ENCODE measurements around the gene TMEFF1.

TMEFF1 gene

GRCh38 chr9:100554935-100555401, 82.0 kb downstream of the TMEFF1 start:
- Histone ChIP-seq H3K9me3 (ENCODE audit: control insufficient read depth, insufficient read depth, low read length) (no peaks in the 10 kb centered on the region), H3K4me1 (ENCODE audit: insufficient read depth, low read length) (no peaks in the 10 kb centered on the region), H3K36me3 (ENCODE audit: insufficient read depth, low read length) (peaks cover 5% of the 10 kb centered on the region), H3K9ac (ENCODE audit: low read depth, low read length) (no peak overlapping the region)

GRCh38 chr9:100555471-100555870, 82.5 kb downstream of the TMEFF1 start:
- Histone ChIP-seq H3K4me1 (ENCODE audit: insufficient read depth, low read length) (no peaks in the 10 kb centered on the region), H3K36me3 (ENCODE audit: insufficient read depth, low read length) (peaks cover 5% of the 10 kb centered on the region), H3K9ac (ENCODE audit: low read depth, low read length) (no peak overlapping the region), H3K9me3 (ENCODE audit: control insufficient read depth, insufficient read depth, low read length) (no peaks in the 10 kb centered on the region)

- H3K9me3 ChIP-seq (ENCODE audit: control insufficient read depth, insufficient read depth, low read length) = no peaks in the 10 kb centered on the region
- no peak overlapping the region for H3K9ac ChIP-seq (ENCODE audit: low read depth, low read length)
- no peaks in the 10 kb centered on the region for H3K4me1 ChIP-seq (ENCODE audit: insufficient read depth, low read length)
- peaks cover 5% of the 10 kb centered on the region for H3K36me3 ChIP-seq (ENCODE audit: insufficient read depth, low read length)
Observed at GRCh38 chr9:100557053-100557452, 84.1 kb downstream of the TMEFF1 start.

- Histone ChIP-seq H3K4me1 (ENCODE audit: insufficient read depth, low read length) (no peaks in the 10 kb centered on the region), H3K9ac (ENCODE audit: low read depth, low read length) (no peak overlapping the region), H3K36me3 (ENCODE audit: insufficient read depth, low read length) (peaks cover 5% of the 10 kb centered on the region), H3K9me3 (ENCODE audit: control insufficient read depth, insufficient read depth, low read length) (no peaks in the 10 kb centered on the region)
Observed at GRCh38 chr9:100561256-100561655, 88.3 kb downstream of the TMEFF1 start.

- Histone ChIP-seq H3K36me3 (ENCODE audit: insufficient read depth, low read length) (peaks cover 4% of the 10 kb centered on the region; the same call in 1 of the 2 replicates), H3K4me1 (ENCODE audit: insufficient read depth, low read length) (no peaks in the 10 kb centered on the region), H3K9ac (ENCODE audit: low read depth, low read length) (no peak overlapping the region), H3K9me3 (ENCODE audit: control insufficient read depth, insufficient read depth, low read length) (no peaks in the 10 kb centered on the region)
Observed at GRCh38 chr9:100567856-100568255, 94.9 kb downstream of the TMEFF1 start.

- H3K36me3 ChIP-seq (ENCODE audit: insufficient read depth, low read length) = peaks cover 5% of the 10 kb centered on the region; the same call in 1 of the 2 replicates
- no peaks in the 10 kb centered on the region for H3K4me1 ChIP-seq (ENCODE audit: insufficient read depth, low read length)
- H3K9ac ChIP-seq (ENCODE audit: low read depth, low read length) = no peak overlapping the region
- H3K9me3 ChIP-seq (ENCODE audit: control insufficient read depth, insufficient read depth, low read length) = no peaks in the 10 kb centered on the region
Observed at GRCh38 chr9:100573655-100574260, 100.8 kb downstream of the TMEFF1 start.

GRCh38 chr9:100575006-100575405, 102.1 kb downstream of the TMEFF1 start:
- no peaks in the 10 kb centered on the region for H3K4me1 ChIP-seq (ENCODE audit: insufficient read depth, low read length)
- H3K9me3 ChIP-seq (ENCODE audit: control insufficient read depth, insufficient read depth, low read length) = no peaks in the 10 kb centered on the region
- H3K9ac ChIP-seq (ENCODE audit: low read depth, low read length) = no peak overlapping the region
- H3K36me3 ChIP-seq (ENCODE audit: insufficient read depth, low read length) = peaks cover 5% of the 10 kb centered on the region; the same call in 1 of the 2 replicates

GRCh38 chr9:100575765-100576386, 102.9 kb downstream of the TMEFF1 start:
- Histone ChIP-seq H3K9me3 (ENCODE audit: control insufficient read depth, insufficient read depth, low read length) (no peaks in the 10 kb centered on the region), H3K9ac (ENCODE audit: low read depth, low read length) (no peak overlapping the region), H3K36me3 (ENCODE audit: insufficient read depth, low read length) (peaks cover 5% of the 10 kb centered on the region; the same call in 1 of the 2 replicates), H3K4me1 (ENCODE audit: insufficient read depth, low read length) (no peaks in the 10 kb centered on the region)

- no peak within 1 kb of the TSS for H3K9ac ChIP-seq (ENCODE audit: low read depth, low read length)
- H3K36me3 ChIP-seq (ENCODE audit: insufficient read depth, low read length) = peaks cover 5% of the 10 kb centered on the region; the same call in 1 of the 2 replicates
- H3K9me3 ChIP-seq (ENCODE audit: control insufficient read depth, insufficient read depth, low read length) = no peaks in the 10 kb centered on the region
- no peaks in the 10 kb centered on the region for H3K4me1 ChIP-seq (ENCODE audit: insufficient read depth, low read length)
Observed at GRCh38 chr9:100577776-100578448, 105.0 kb downstream of the TMEFF1 start, which contains the start of gene CAVIN4. Gene CAVIN4, plus strand, starts transcription at chr9:100578079. Its CDS starts 65 bp downstream, at chr9:100578144.

- no peak overlapping the region for H3K9ac ChIP-seq (ENCODE audit: low read depth, low read length)
- no peaks in the 10 kb centered on the region for H3K9me3 ChIP-seq (ENCODE audit: control insufficient read depth, insufficient read depth, low read length)
- H3K36me3 ChIP-seq (ENCODE audit: insufficient read depth, low read length) = no peaks in the 10 kb centered on the region; the same call in 1 of the 2 replicates
- H3K4me1 ChIP-seq (ENCODE audit: insufficient read depth, low read length) = no peaks in the 10 kb centered on the region
Observed at GRCh38 chr9:100578610-100579009, 105.7 kb downstream of the TMEFF1 start.

- Histone ChIP-seq H3K36me3 (ENCODE audit: insufficient read depth, low read length) (no peaks in the 10 kb centered on the region; the same call in 1 of the 2 replicates), H3K4me1 (ENCODE audit: insufficient read depth, low read length) (no peaks in the 10 kb centered on the region), H3K9me3 (ENCODE audit: control insufficient read depth, insufficient read depth, low read length) (no peaks in the 10 kb centered on the region), H3K9ac (ENCODE audit: low read depth, low read length) (no peak overlapping the region)
Observed at GRCh38 chr9:100579665-100580064, 106.7 kb downstream of the TMEFF1 start.

- no peak overlapping the region for H3K9ac ChIP-seq (ENCODE audit: low read depth, low read length)
- H3K36me3 ChIP-seq (ENCODE audit: insufficient read depth, low read length) = no peaks in the 10 kb centered on the region; the same call in 1 of the 2 replicates
- no peaks in the 10 kb centered on the region for H3K4me1 ChIP-seq (ENCODE audit: insufficient read depth, low read length)
- no peaks in the 10 kb centered on the region for H3K9me3 ChIP-seq (ENCODE audit: control insufficient read depth, insufficient read depth, low read length)
Observed at GRCh38 chr9:100580257-100580656, 107.3 kb downstream of the TMEFF1 start.

GRCh38 chr9:100581081-100581480, 108.1 kb downstream of the TMEFF1 start:
- Histone ChIP-seq H3K9ac (ENCODE audit: low read depth, low read length) (no peak overlapping the region), H3K4me1 (ENCODE audit: insufficient read depth, low read length) (no peaks in the 10 kb centered on the region), H3K36me3 (ENCODE audit: insufficient read depth, low read length) (no peaks in the 10 kb centered on the region; the same call in 1 of the 2 replicates), H3K9me3 (ENCODE audit: control insufficient read depth, insufficient read depth, low read length) (no peaks in the 10 kb centered on the region)

GRCh38 chr9:100581661-100582060, 108.7 kb downstream of the TMEFF1 start:
- H3K4me1 ChIP-seq (ENCODE audit: insufficient read depth, low read length) = no peaks in the 10 kb centered on the region
- H3K36me3 ChIP-seq (ENCODE audit: insufficient read depth, low read length) = no peaks in the 10 kb centered on the region; the same call in 1 of the 2 replicates
- no peaks in the 10 kb centered on the region for H3K9me3 ChIP-seq (ENCODE audit: control insufficient read depth, insufficient read depth, low read length)
- H3K9ac ChIP-seq (ENCODE audit: low read depth, low read length) = no peak overlapping the region
